ENCODE data around the gene SULF2.
A peak's percentile ranks its signal among the peaks of the same experiment; 100 is the strongest.

Gene SULF2

DNA sequence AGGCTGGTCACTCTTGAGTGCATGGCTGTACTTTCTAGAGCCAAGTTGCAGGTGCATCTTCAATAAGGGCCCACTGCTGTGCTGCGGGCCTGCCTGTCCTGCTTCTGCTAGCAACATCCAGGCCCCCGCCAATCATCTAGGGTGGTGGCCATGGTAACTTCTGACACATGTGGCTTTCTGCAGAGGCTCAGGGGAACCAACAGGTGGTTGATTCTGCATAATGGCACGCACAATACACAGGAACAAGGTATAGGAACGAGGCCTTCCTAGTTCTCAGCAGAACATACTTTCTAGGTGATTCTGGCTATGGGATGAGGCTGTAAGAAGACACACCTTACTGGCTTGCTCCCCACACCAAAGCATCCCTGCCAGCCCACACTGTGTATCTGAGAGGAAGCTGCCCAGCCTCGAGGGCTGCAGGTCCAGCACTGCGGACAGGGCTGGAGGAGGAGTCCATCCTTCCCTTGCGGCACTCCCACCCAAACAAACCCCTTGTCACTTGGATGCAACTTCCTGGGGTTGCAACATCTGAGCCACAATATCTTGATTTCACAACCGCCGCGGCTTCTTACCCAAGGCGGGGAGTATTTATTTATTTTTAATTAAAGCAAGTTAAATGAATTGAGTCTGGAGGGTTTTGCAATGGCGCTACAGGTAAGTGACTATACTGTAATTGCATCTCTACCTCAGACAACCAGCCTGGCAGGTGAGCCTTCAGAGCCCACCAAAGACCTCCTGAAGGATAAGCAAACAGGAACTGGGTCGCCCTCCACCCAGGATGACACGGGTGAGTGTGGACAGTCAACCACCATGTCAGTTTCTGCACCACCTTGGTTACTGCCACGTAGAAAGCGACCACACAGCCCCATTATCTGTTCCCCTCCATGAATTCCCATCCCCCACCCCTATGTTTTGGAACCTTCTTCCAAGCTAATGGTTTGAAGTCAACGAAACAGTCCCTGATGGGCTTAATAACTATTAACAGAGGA is 49.6 kb downstream of the SULF2 start:
- peak; percentile 11 to 64 for DNase-seq

DNA sequence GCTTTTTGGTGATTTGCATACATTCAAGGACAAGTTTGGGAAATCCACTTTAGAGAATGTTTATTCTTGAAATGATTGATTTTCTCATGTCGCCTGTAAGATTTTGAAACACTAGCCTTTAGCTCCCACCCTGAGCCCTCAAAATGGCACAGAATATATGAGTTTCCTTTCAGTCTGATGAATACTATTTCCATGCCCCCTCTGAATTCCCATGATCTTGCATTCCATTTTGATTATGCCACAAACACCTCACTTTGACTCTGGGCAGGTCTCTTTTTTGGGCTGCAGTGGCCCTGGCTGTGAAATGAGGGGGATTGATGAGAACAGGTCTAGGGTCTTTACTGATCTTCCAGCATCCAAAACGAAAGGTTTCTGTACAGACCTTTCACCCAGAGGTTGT is 50.4 kb downstream of the SULF2 start:
- DNase-seq = no peak

DNA sequence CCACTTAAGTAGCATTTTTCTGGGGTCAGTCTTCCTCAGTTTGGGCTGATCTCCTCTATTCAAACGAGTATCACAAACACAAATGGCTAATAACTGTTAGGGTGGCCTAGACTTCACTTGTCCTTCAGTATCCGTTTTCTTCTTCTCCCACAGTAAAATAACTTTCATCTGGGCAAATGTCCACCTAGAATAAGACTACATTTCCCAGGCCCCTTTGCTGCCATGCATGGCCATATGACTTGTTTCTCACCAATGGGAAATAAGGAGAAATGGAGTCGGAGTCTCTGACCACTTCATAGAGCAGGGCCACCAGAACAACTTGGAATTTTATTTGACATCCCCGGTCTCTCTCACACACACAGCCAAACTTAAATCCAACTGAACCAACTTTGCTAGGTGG is 51.4 kb downstream of the SULF2 start:
- DNase-seq = no peak

DNA sequence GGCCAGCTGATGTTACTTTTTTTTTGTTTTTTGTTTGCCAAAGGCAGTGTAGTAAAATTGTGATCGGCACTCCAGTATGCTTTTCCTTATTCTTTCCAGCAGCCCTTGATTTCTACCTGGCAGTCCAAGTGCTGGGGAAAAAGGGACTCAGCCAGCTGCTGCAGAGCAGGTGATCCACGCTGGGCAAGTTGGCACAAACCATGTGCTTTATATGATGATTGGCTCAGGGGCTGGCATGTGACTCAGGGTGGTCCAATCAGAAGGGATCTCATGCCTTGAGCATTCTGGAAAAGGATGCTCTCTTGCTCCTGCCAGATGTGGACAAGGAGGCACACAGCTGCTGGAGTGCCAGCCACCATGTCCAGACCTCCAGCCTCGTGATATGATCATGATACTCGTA is 54.5 kb downstream of the SULF2 start:
- no peak for DNase-seq

DNA sequence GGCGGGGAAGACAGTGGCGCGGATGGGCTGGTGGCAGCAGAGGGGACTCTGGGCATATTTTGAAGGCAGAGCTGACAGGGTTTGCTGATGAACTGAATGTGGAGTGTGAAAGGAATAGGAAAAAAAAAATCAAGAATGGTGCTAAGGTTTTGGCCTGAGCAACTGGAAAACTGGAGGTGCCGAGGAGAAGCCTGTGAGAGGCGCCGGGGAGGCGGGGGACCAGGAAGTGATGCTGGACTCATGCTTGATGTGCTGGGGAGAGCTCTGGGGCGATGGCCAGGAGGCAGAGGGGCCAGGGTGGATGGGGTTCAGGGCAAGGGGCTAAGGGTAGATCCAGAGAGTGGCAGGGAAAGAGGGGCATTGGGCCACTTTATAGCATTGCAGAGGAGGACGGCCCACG is 55.8 kb downstream of the SULF2 start:
- DNase-seq = no peak

DNA sequence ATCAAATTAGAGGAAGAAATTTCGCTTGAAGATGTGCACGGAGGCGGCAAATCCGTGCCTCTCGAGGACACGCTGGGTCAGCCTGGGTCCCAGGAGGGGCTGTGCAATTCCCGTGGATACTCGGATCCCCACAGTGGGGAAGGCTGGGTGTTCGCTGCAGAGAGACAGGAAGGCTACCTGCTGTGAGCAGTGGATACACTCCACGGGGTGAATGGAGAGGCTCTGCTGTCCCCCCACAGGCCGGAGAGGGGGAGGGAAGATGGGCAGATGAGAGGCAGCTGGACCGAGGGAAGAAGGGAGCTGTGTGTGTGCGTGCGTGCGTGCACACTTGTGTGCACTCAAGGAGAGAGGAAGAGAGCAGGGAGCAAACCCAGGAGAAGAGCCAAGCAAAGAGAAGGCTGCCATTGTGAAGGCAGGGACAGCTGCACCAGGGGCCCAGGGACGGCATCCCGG is 57.3 kb downstream of the SULF2 start:
- no peak for DNase-seq

DNA sequence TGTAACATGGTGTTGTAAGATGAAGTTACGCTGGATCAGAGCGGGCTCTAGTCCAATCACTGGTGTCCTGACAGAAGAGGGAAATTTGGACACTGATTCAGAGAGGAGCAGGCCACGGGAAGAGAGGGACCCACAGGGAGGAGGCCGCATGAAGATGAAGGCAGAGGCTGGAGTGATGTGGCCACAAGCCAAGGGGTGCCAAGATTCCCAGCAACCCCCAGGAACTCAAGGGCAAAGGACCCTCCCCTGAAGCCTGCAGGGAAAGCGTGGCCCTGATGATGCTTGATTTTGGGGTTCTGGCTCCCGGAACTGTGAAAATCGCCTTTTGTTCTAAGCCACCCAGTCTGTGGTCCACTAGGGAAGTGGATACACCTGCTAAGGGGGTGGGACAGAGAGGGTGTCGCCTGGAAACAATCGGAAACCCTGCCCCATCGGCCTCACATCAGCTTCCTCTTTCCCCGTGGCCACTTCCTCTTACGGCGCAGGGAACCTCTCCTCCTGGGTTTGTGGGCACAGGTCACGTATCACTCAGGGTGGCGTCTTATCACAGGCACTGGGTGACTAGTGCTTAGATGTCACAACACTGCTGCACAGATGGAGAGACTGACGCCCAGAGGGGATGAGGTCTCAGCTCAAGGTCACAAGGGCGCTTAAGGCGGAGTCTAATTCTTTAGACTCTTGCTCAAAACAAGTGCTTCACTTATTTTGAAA is 58.0 kb downstream of the SULF2 start:
- DNase-seq = peak; percentile 77 to 92

DNA sequence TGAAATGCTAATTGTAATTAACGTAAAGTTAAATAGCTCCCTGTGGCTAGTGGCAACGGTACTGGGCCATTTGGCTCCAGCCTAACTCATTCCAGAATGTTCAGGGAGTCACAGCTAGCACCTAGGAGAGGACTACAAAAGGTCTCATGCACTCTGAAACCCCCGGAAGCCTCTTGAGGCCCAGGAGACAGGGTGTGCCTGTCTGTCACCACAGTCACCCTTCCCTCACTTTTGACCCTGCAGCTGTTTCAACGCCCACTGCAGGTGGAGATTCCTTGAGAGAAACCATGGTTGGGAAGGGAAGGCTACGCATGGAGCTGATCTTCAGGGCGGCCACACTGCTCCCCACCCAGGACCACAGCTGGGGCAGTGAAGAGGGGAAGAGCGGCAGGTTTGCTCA is 58.6 kb downstream of the SULF2 start:
- no peak for DNase-seq

DNA sequence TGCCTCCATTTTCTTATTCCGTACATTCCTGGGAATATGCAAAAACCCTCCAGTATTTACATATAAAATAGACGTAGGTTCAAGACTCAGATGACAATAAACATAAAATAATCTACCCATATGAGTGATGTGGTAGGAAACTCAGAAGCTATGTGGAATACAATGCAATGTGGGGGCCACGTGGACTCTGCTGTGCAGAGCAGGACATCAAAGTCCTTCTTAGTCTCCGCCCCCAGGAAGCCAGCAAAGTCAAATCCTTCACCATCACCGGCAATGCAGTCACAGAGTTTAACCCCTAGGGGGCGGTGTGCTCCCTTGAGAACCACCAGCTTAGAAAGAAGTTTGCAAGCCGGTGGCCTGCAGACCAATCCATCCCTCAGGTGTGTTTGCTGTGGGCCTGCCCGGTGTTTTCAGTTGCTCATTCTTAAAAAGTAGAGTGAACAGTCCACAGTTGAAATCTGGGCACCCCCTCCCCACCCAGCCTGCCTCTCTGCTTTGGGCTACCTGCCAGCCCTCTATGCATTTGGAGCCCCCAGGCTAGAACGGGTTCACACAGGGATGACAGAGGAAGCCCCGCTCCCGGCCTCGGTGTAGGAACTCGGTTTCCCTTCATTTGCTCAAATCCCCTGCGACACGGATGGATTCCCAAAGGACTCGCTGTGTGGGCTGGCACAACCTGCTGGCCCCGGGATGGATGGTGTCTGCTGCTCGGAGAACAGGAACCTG is 59.9 kb downstream of the SULF2 start:
- DNase-seq = peak; percentile 82 to 86

DNA sequence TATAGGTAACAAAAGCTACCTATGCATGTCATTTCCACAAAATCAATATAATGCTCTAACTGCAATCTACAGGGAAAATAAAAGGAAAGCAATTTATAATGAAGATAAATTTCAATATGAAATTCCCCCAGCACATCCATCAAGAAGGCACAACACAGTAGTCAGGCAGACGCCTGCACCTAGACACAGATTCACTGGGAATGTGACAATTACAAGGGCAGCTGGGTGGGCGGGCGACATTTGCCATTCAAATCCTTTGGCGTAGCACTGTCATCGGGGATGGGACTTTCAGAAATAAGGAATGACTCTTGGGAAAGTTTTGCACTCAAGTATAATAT is 60.4 kb downstream of the SULF2 start:
- DNase-seq = no peak

DNA sequence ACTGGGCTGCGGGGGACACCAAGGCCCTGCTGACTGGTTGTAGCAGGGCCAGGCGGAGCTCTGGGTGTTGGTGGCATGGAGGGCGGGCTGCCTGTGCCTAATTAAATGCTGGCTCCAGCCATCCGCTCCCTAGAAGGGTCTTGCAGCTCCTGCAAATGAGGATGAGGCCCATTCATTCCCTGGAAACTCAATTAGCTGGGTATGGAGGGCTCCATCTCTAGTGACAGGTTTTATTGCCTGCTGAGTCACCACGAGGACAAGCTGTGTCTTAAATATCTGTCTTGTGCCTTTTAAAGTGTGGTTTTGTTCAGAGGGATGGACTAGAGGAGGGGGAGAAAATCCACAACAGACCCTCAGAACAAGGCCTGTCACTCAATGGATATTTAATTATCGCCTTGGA is 60.9 kb downstream of the SULF2 start:
- DNase-seq = no peak

DNA sequence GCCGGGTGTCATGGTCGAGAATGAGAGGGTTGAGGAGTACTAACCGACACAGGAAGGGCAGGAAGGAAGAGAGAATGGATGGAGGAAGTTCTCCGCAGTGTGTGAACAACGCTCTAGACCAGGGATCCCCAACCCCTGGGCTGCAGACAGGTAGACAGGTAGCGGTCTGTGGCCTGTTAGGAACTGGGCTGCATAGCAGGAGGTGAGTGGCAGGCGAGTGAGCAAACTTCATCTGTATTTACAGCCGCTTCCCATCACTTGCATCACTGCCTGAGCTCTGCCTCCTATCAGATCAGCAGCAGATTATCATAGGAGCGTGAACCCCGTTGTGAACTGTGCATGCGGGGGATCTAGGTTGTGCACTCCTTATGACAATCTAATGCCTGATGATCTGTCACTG is 62.0 kb downstream of the SULF2 start:
- DNase-seq = no peak

DNA sequence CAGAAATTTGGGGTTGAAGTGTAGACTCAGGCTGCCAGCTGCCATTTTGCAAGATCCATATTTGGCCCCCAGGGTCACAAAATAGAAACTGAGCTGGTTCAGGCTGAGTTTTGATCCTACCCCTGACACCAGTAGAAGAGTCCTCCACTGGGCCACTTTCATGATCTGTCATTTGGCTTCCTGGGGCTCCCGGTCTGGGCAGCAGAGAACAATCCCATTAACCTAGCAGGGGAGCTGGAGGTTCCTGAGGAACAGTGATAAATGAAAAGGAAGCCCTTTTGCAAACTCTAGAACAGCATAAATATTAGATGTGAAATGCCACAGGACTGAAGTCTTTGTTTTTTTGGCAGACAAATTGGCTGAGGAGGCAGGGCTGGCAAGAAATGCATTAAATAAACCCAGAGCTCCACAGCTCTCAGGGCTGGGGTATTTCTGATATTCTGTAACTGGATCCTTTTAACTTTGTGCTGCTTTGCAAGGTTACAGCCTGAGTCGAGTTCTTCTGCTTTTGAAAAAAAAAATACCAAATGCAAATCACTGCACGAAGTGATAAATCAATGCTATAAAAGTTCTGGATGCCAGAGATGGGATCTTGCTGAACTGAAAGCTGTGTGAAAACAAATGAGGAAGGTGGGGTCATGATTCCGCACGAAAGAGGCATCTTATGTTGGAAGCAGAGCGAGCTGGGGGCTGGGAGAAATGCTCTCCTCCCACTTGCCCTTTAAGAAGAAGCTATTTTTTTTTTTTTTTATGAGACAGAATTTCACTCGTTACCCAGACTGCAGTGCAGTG is 64.4 kb downstream of the SULF2 start:
- no peak for DNase-seq

DNA sequence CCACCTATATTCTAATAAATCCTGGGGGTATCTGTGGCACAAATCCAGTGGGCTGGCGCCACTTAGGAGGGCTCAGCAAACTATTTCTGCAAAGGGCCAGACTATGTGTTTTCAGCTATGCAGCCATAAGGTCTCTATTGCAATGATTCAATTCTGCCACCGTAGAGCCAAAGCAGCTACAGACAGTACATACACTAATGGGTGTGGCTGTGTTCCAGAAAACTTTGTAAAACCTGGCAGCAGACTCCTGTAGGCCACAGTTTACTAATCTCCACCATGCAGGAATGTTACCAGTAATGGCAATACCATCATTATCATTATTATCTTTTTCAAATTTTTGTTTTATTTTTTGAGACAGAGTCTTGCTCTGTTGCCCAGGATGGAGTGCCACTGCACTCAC is 65.7 kb downstream of the SULF2 start:
- no peak for DNase-seq

DNA sequence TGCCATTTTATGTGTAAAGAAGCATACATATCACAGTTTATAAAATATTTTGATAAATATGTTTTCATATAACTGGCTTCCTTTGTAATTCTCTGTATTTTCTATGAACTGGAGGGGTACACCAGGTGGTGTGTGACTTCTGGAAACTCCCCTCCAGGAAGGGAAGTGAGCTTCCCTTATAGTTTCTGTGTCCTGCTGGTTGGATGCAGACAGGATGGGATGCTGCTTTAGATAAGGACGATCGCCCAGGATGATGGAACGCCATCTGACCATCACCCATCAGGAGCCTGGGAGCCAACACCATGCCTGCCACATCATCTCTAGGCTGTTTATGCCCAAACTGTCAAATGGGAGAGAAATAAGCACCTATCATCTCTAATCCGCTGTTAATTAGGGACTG is 66.1 kb downstream of the SULF2 start:
- DNase-seq = no peak

DNA sequence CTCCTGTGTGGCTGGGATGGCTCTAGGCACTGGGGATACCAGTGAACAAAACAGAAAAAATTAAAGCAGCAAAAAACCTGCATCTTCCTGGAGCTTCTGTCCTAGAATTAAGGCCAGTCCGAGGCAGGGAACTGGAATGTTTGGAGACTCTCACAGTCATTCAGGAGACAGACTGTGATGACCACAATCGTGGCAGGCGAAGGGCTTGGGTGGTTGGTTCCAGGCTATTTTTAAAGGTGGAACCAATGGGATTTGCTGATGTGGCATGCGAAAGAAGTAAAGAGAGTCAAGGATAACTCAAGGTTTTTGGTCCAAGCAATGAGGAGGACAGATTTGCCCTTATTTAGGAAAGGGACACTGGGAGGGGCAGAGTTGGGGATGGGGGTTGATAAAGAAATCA is 66.9 kb downstream of the SULF2 start:
- no peak for DNase-seq

DNA sequence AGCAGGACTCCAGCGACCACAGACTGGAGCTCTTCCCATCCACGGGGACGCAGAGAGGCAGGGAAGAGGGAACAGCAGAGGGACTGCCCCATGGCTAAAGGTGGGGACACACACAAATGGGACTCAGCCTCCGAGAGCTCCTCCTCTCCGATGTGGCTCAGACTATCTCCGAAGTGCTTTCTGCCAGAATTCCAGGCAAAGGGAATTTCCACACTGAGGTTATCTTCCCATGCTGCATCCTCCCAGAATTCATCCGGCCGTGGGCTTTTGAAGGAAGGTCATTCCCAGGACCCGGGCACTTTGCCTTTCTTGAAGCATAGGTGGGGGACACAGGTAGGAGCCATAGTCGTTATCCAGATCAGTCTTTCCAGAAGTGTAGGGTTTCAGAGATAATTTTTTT is 67.9 kb downstream of the SULF2 start:
- DNase-seq = no peak

DNA sequence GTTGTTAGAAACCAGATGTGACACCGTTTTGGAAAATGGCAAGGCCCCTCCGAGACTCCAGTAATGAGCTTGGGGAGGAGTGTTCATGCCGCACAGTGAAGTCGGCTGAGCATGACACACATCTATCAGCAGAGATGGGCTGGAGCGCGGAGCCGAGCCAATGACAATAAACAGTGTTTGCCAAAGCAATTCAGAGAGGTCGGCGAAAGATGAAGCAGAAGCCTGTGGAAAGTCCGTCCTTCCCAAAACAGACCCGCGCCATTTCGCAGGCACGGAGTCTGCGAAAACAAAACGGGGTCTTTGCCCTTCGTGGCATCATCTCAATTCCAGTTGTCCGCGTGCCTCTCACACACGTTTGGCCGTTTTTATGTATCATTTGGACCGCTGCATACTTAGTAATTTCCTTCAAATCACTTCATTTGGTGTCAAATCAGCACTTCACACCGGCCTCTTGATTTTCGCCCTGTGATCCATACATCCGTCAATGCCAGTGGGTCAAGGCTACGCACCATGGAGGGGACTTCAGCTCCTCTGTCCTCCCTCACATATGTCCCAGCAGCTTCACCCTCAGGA is 71.3 kb downstream of the SULF2 start:
- DNase-seq = no peak

DNA sequence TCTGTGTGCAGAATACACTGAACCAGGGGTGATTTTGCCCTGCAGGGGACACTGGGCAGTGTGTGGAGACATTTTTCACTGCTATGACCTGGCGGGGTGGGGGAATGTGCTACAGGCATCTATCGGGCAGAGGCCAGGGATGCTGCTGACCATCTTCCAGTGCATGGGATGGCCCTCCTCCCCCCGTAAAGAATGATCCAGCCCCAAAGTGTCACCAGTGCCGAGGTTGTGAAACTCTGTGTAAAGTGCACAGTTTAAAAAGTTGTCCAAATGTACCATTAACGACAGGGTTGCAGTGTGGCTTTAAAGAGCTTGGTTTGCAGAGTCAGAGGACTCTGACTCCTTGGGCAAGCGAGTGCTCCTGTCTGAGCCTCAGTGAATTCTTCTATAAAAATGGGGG is 72.1 kb downstream of the SULF2 start:
- DNase-seq = no peak

DNA sequence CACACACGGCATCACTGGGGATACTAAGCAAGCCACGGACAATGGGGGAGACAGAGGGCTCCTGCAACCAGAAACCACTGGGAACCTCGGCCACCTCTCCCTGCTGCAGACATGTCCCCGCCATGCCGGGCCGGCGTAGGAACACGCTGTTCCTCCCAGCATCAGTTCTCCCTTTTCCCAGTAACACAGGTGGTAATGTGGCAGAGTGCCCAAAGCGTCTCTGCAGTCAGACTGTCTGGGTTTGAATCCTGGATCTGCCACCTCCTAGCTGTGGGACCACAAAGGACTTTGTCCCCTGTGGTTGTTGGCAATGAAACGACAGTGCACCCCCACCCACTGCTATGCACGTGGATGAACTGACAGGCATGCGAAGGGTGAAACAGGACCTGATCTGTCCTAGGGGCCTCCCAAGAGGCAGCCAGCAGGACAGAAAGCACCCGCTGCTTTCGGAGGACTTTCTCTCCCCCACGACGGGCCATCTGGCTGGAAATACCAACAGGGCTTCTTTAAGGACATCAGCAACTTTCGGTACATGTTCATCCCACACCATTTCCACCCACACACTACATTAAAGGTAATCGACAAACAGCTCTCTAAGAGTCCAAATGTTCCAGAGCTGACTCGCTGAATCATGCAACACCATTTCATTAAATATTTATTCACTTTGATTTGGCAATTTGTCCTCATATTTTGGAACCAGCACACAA is 74.1 kb downstream of the SULF2 start:
- DNase-seq = no peak

DNA sequence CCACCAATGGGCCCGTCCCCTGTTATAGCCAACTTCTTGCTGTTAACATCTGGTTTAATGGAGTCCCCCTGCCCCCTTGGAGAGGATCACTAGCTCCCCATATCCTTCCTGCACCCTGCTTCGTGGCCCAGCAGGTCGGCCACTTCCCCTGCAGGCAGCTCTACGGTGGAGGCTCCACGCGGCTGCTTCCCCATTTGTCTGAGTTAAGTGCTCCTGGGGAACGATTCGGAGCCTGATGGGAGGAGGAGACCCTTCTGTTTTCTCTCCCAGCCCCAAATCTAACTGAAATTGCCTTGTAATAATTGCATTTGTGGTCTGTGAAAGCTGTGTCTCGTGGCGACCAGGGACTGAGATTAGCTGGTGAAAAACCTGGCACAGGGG is 74.6 kb downstream of the SULF2 start:
- no peak for DNase-seq

Data from CD4-positive, alpha-beta T cell treated with Interleukin-1 beta for 1 hour (primary cell).